Measurements from ENCODE around the gene GRIK3.

GRIK3 gene

GRCh38 chr1:36802018-36802417, 232.3 kb downstream of the GRIK3 start:
- in situ Hi-C loops (cut with HindIII; ENCODE audit: low sequenced_read_pairs) = no loop called here

GRCh38 chr1:36797761-36798160, 236.6 kb downstream of the GRIK3 start:
- in situ Hi-C loops (cut with HindIII; ENCODE audit: low sequenced_read_pairs) = no loop called here

- in situ Hi-C loops (cut with HindIII; ENCODE audit: low sequenced_read_pairs) = no loop called here
Observed at GRCh38 chr1:36796733-36797132, 237.6 kb downstream of the GRIK3 start.

GRCh38 chr1:36796106-36796590, 238.2 kb downstream of the GRIK3 start:
- in situ Hi-C loops (cut with HindIII; ENCODE audit: low sequenced_read_pairs) = no loop called here

- in situ Hi-C loops (cut with HindIII; ENCODE audit: low sequenced_read_pairs) = no loop called here
Observed at GRCh38 chr1:36794460-36794859, 239.9 kb downstream of the GRIK3 start.

GRCh38 chr1:36793452-36793851, 240.9 kb downstream of the GRIK3 start:
- in situ Hi-C loops (cut with HindIII; ENCODE audit: low sequenced_read_pairs) = no loop called here

- in situ Hi-C loops (cut with HindIII; ENCODE audit: low sequenced_read_pairs) = no loop called here
Observed at GRCh38 chr1:36792292-36792691, 242.0 kb downstream of the GRIK3 start.

GRCh38 chr1:36790191-36790590, 244.1 kb downstream of the GRIK3 start:
- in situ Hi-C loops (cut with HindIII; ENCODE audit: low sequenced_read_pairs) = no loop called here

GRCh38 chr1:36789535-36789934, 244.8 kb downstream of the GRIK3 start:
- in situ Hi-C loops (cut with HindIII; ENCODE audit: low sequenced_read_pairs) = no loop called here

- in situ Hi-C loops (cut with HindIII; ENCODE audit: low sequenced_read_pairs) = no loop called here
Observed at GRCh38 chr1:36787312-36787913, 246.9 kb downstream of the GRIK3 start.

GRCh38 chr1:36786425-36786824, 247.9 kb downstream of the GRIK3 start:
- in situ Hi-C loops (cut with HindIII; ENCODE audit: low sequenced_read_pairs) = no loop called here

- in situ Hi-C loops (cut with HindIII; ENCODE audit: low sequenced_read_pairs) = no loop called here
Observed at GRCh38 chr1:36784147-36784859, 250.0 kb downstream of the GRIK3 start.

GRCh38 chr1:36783475-36783874, 250.8 kb downstream of the GRIK3 start:
- in situ Hi-C loops (cut with HindIII; ENCODE audit: low sequenced_read_pairs) = no loop called here

GRCh38 chr1:36782785-36783184, 251.5 kb downstream of the GRIK3 start:
- in situ Hi-C loops (cut with HindIII; ENCODE audit: low sequenced_read_pairs) = no loop called here

GRCh38 chr1:36782085-36782484, 252.2 kb downstream of the GRIK3 start:
- in situ Hi-C loops (cut with HindIII; ENCODE audit: low sequenced_read_pairs) = no loop called here

- in situ Hi-C loops (cut with HindIII; ENCODE audit: low sequenced_read_pairs) = no loop called here
Observed at GRCh38 chr1:36781098-36781497, 253.2 kb downstream of the GRIK3 start.

GRCh38 chr1:36778740-36779139, 255.6 kb downstream of the GRIK3 start:
- in situ Hi-C loops (cut with HindIII; ENCODE audit: low sequenced_read_pairs) = no loop called here

GRCh38 chr1:36776948-36777831, 257.1 kb downstream of the GRIK3 start:
- in situ Hi-C loops (cut with HindIII; ENCODE audit: low sequenced_read_pairs) = no loop called here

- in situ Hi-C loops (cut with HindIII; ENCODE audit: low sequenced_read_pairs) = no loop called here
Observed at GRCh38 chr1:36776256-36776655, 258.1 kb downstream of the GRIK3 start.

- in situ Hi-C loops (cut with HindIII; ENCODE audit: low sequenced_read_pairs) = no loop called here
Observed at GRCh38 chr1:36775716-36776115, 258.6 kb downstream of the GRIK3 start.

- in situ Hi-C loops (cut with HindIII; ENCODE audit: low sequenced_read_pairs) = no loop called here
Observed at GRCh38 chr1:36773827-36774541, 260.3 kb downstream of the GRIK3 start.

Data from DLD1 (cell line).